WTC11 (cell line): ENCODE measurements around the gene FUT8. TPM values are rescaled to one million over a fixed set of nuclear protein-coding genes. Genes with fewer than 3 reads are reported as not detected.

Experiments
- ATAC-seq: fragments of 200-7000 bp; cut with Tn5 transposase; 2 replicates; pipeline ENCODE4 v1.10.0; 2021; ENCODE audit warnings: mild to moderate bottlenecking, moderate library complexity
- CTCF ChIA-PET: fragments of 300-600 bp; sonication (Branson Sonifier 250); formaldehyde crosslinking; loops from one replicate; lab custom pipeline; 2021; ENCODE audit warnings: antibody characterized with exemption; lab: Charles Lee
- POLR2A ChIA-PET: fragments of 350-600 bp; sonication (Branson Sonifier 250); formaldehyde crosslinking; loops from one replicate; lab custom pipeline; 2021; ENCODE audit warnings: antibody characterized with exemption; lab: Charles Lee
- DNase-seq: peaks from one replicate; pipeline ENCODE4 v3.0.0; 2021; ENCODE audit warnings: low spot score
- H3K27ac Mint-ChIP-seq: 2 replicates; pipeline ENCODE4 v1.8.0; 2021; ENCODE audit warnings: mixed read lengths
- H3K27me3 Mint-ChIP-seq: 2 replicates; pipeline ENCODE4 v1.8.0; 2021; ENCODE audit warnings: low read depth, mild to moderate bottlenecking, moderate library complexity, mixed read lengths
- H3K36me3 Mint-ChIP-seq: 2 replicates; pipeline ENCODE4 v1.8.0; 2021; ENCODE audit warnings: mixed read lengths
- H3K4me1 Mint-ChIP-seq: 2 replicates; pipeline ENCODE4 v1.8.0; 2022; ENCODE audit warnings: mixed read lengths
- H3K4me3 Mint-ChIP-seq: 2 replicates; pipeline ENCODE4 v1.8.0; 2021; ENCODE audit warnings: mild to moderate bottlenecking, moderate library complexity, mixed read lengths
- H3K9me3 Mint-ChIP-seq: 2 replicates; pipeline ENCODE4 v1.8.0; 2021; ENCODE audit warnings: mixed read lengths
- AFF4 ChIP-seq: sonication (generic); formaldehyde crosslinking; IDR thresholded peaks from 2 replicates; pipeline ENCODE4 v1.8.1; 2023; ENCODE audit warnings: mild to moderate bottlenecking, missing genetic modification reagents, borderline replicate concordance
- ATF2 ChIP-seq: sonication (generic); formaldehyde crosslinking; IDR thresholded peaks from 2 replicates; pipeline ENCODE4 v1.8.1; 2022; ENCODE audit warnings: low read depth, missing genetic modification reagents, borderline replicate concordance
- ATF6 ChIP-seq: sonication (generic); formaldehyde crosslinking; IDR thresholded peaks from 2 replicates; pipeline ENCODE4 v1.8.1; 2023; ENCODE audit warnings: mild to moderate bottlenecking, missing genetic modification reagents
- FOXK1 ChIP-seq: sonication (generic); formaldehyde crosslinking; IDR thresholded peaks from 2 replicates; pipeline ENCODE4 v1.8.0; 2022; ENCODE audit warnings: mild to moderate bottlenecking, moderate library complexity, missing genetic modification reagents
- GABPB1 ChIP-seq: sonication (generic); formaldehyde crosslinking; IDR thresholded peaks from 2 replicates; pipeline ENCODE4 v1.8.1; 2023; ENCODE audit warnings: mild to moderate bottlenecking, missing genetic modification reagents
- IRF1 ChIP-seq: sonication (generic); formaldehyde crosslinking; IDR thresholded peaks from 2 replicates; pipeline ENCODE4 v1.8.0; 2023; ENCODE audit warnings: missing genetic modification reagents
- NR2C2 ChIP-seq: sonication (generic); formaldehyde crosslinking; IDR thresholded peaks from 2 replicates; pipeline ENCODE4 v1.8.0; 2022; ENCODE audit warnings: mild to moderate bottlenecking, missing genetic modification reagents
- NR3C1 ChIP-seq: sonication (generic); formaldehyde crosslinking; conservative IDR thresholded peaks from 2 replicates; pipeline ENCODE4 v1.8.1; 2023; ENCODE audit warnings: low read depth, mild to moderate bottlenecking, missing genetic modification reagents
- PREB ChIP-seq: sonication (generic); formaldehyde crosslinking; IDR thresholded peaks from 2 replicates; pipeline ENCODE4 v1.8.1; 2022; ENCODE audit warnings: mild to moderate bottlenecking, missing genetic modification reagents, moderate library complexity, borderline replicate concordance
- RELA ChIP-seq: sonication (generic); formaldehyde crosslinking; IDR thresholded peaks from 2 replicates; pipeline ENCODE4 v1.8.1; 2022; ENCODE audit warnings: missing genetic modification reagents, mild to moderate bottlenecking, borderline replicate concordance
- ZNF121 ChIP-seq: sonication (generic); formaldehyde crosslinking; IDR thresholded peaks from 2 replicates; pipeline ENCODE4 v1.8.0; 2023; ENCODE audit warnings: missing genetic modification reagents
- ZNF232 ChIP-seq: sonication (generic); formaldehyde crosslinking; IDR thresholded peaks from 2 replicates; pipeline ENCODE4 v1.8.0; 2022; ENCODE audit warnings: mild to moderate bottlenecking, missing genetic modification reagents
- ZNF532 ChIP-seq: fragments of 250-450 bp; sonication (Bioruptor Pico); IDR thresholded peaks from 2 replicates; pipeline ENCODE4 v1.9.0; 2021; ENCODE audit warnings: mild to moderate bottlenecking, borderline replicate concordance
- total RNA-seq: library from RNA; stranded (reverse); gene quantifications from 3 replicates; pipeline ENCODE4 v1.2.3, GENCODE V29; 2021

The FUT8 gene
- total RNA-seq, 1 experiment from 2014 or later: 37.9 TPM

GRCh38 chr14:65594153-65594881, 181.8 kb downstream of the FUT8 start:
- Mint-ChIP-seq H3K27me3 (no peaks in the 10 kb centered on the region), H3K4me1 (peaks cover 17% of the 10 kb centered on the region), H3K4me3 (peak overlapping the region; percentile 52), H3K9me3 (no peaks in the 10 kb centered on the region), H3K27ac (0 out of 2 replicates have a peak overlapping the region, but pooled peaks have one; percentile 27), H3K36me3 (no peaks in the 10 kb centered on the region)
- TF ChIP-seq ZNF232 (CRISPR knock-in tag) (no peak), FOXK1 (CRISPR knock-in tag) (peak; percentile 61; the same call in 1 of the 2 replicates)
- DNase-seq (peak; percentile 55), ATAC-seq (peak; percentile 96)
- POLR2A ChIA-PET: no interaction called here
- CTCF ChIA-PET: interaction anchor here (1.0 kb wide), 1 partner anchor 230 kb away, joined by 4 read pairs; no protein-coding TSS in a partner anchor

GRCh38 chr14:65594882-65595237, 182.3 kb downstream of the FUT8 start:
- ATAC-seq: no peak
- TF ChIP-seq RELA (CRISPR knock-in tag) (no peak), GABPB1 (CRISPR knock-in tag) (no peak), ATF2 (CRISPR knock-in tag) (no peak), ZNF532 (CRISPR knock-in tag) (no peak), NR3C1 (no peak), NR2C2 (no peak), IRF1 (no peak)
- TF ChIP-seq, all 79 proteins: peak for 0
- no peaks in the 10 kb centered on the region for H3K36me3 Mint-ChIP-seq
- H3K4me1 Mint-ChIP-seq: peaks cover 17% of the 10 kb centered on the region
- no peaks in the 10 kb centered on the region for H3K9me3 Mint-ChIP-seq
- ChIA-PET POLR2A (no interaction called here), CTCF (no interaction called here)
- DNase-seq: no peak
- H3K27ac Mint-ChIP-seq: no peak overlapping the region
- H3K27me3 Mint-ChIP-seq: no peaks in the 10 kb centered on the region
- no peak overlapping the region for H3K4me3 Mint-ChIP-seq

GRCh38 chr14:65599375-65599774, 186.8 kb downstream of the FUT8 start:
- H3K27ac Mint-ChIP-seq: no peak overlapping the region
- no peaks in the 10 kb centered on the region for H3K27me3 Mint-ChIP-seq
- H3K36me3 Mint-ChIP-seq: no peaks in the 10 kb centered on the region
- DNase-seq: no peak
- H3K4me1 Mint-ChIP-seq: peaks cover 6% of the 10 kb centered on the region
- no peaks in the 10 kb centered on the region for H3K9me3 Mint-ChIP-seq
- ATAC-seq: no peak
- ChIA-PET CTCF (no interaction called here), POLR2A (no interaction called here)
- H3K4me3 Mint-ChIP-seq: no peak overlapping the region
- no peak for TF ChIP-seq ATF6 (CRISPR knock-in tag)
- no peak for TF ChIP-seq PREB
- no peak for TF ChIP-seq ZNF121 (CRISPR knock-in tag)
- no peak for TF ChIP-seq AFF4 (CRISPR knock-in tag)
